ENCODE data around the gene NSFL1C. TPM values are rescaled to one million over a fixed set of nuclear protein-coding genes. Genes with fewer than 3 reads are reported as not detected.
"Not testable (repeated sequence)": the region's sequence is repeated elsewhere in the genome, so short reads cannot be mapped to it uniquely, and the experiment has no call there.

NSFL1C gene
- total and polyA plus RNA-seq, 5 donors from 2014 or later: 64.0 to 95.8 (median 90.4) TPM

DNA sequence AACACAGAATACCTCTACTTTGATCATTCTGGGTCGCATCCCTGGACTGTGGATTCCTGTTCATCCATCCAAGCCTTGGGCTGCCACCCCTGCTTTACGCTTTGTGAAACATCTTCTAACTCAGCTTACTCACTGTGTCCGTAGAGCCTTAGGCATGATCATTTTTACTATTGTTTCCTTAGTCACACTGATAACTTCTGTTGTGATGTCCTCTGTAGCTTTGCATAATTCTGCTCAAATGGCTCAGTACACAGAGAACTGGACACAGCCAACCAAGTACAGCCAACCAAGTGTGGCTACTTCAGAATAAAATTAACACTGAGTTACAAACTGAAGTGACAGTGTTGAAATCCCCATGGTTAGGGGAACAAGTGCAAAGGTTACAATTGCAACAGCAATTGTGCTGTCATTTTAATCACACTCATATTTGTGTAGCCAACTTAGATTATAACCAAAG, 65.2 kb downstream of the NSFL1C start:
- H3K4me3 ChIP-seq (ENCODE audit: low read depth, low read length): no peak overlapping the region
- Mint-ChIP-seq H3K36me3 (no peaks in the 10 kb centered on the region), H3K27ac (no peak overlapping the region), H3K9me3 (peaks cover 0 to 3% (median 0%) of the 10 kb centered on the region in 7 donors), H3K4me3 (no peak overlapping the region), H3K4me1 (peaks cover 0 to 16% (median 5%) of the 10 kb centered on the region in 4 donors), H3K27me3 (peaks cover 51% of the 10 kb centered on the region)
- DNase-seq: no peak
- no peak for ATAC-seq (ENCODE audit: low read depth in 2 of 2)
- H3K27me3 ChIP-seq (ENCODE audit: control insufficient read depth, insufficient read depth, low read length): peaks cover 10% of the 10 kb centered on the region
- H3K36me3 ChIP-seq (ENCODE audit: control insufficient read depth, insufficient read depth, low read length): no peaks in the 10 kb centered on the region
- H3K27ac ChIP-seq (ENCODE audit: insufficient read depth, low read length, poor library complexity, severe bottlenecking): no peak overlapping the region
- H3K4me1 ChIP-seq (ENCODE audit: control insufficient read depth, insufficient read depth, low read length, poor library complexity, severe bottlenecking): no peaks in the 10 kb centered on the region
- no peaks in the 10 kb centered on the region for H3K9me3 ChIP-seq (ENCODE audit: control insufficient read depth in 2 of 2, low read length in 2 of 2)

DNA sequence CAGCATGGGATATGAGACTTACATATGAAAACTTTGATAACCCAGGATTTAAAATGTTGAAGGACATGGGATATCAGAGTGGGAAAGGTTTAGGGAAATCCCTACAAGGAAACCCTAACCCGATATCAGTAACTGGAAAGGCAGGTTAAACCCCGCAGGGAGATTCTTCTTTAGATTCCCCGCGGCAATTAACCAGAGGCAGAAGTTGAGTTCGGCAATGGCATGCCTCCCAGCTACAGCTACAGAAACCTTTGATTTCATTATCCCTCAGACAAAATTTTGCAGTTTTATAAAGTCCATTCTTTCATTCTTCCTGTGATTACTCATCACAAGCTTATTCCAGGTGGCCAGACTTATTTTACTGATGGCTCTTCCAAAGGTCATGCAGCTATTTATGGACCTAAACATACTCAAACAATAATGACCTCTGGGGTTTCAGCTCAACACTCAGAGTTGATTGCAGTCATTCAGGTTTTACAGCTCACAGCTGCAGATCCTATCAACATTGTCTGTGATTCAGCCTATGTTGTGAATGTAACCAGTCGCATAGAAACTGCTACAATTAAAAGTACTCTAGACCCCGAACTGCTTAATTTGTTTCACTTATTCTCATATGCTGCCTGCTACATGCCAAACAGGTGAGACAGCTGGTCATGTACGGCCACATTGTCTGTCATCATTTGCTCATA, 66.8 kb downstream of the NSFL1C start:
- not testable (repeated sequence) for H3K4me3 ChIP-seq (ENCODE audit: low read depth, low read length); H3K36me3 Mint-ChIP-seq; H3K9me3 Mint-ChIP-seq; H3K9me3 ChIP-seq (ENCODE audit: control insufficient read depth in 2 of 2, low read length in 2 of 2); H3K27ac ChIP-seq (ENCODE audit: insufficient read depth, low read length, poor library complexity, severe bottlenecking); H3K27ac Mint-ChIP-seq; H3K36me3 ChIP-seq (ENCODE audit: control insufficient read depth, insufficient read depth, low read length); H3K4me1 ChIP-seq (ENCODE audit: control insufficient read depth, insufficient read depth, low read length, poor library complexity, severe bottlenecking); ATAC-seq (ENCODE audit: low read depth in 2 of 2); DNase-seq
- Mint-ChIP-seq H3K4me3 (peak overlapping the region in 1 of 4 donors; percentile 29), H3K27me3 (peaks cover 59% of the 10 kb centered on the region), H3K4me1 (peaks cover 0 to 21% (median 6%) of the 10 kb centered on the region in 4 donors)
- H3K27me3 ChIP-seq (ENCODE audit: control insufficient read depth, insufficient read depth, low read length): peaks cover 13% of the 10 kb centered on the region

DNA sequence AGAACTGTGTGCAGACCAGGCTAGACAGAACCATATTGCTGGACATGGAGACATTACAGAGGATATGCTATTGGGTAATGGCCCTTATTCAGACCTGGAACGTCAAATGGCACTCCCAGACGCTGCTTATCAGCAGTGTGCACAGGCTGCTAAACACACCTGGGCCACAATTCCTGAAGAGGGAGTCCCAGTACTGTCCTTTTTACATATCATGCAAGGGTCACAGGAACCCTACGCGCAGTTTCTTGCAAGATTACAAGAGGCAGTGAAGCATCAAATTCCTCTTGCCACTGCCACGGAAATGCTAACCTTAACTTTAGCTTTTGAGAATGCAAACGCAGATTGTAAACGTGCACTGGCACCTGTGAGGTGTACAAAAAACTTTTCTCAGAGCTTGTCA, 68.5 kb downstream of the NSFL1C start:
- not testable (repeated sequence) for H3K9me3 ChIP-seq (ENCODE audit: control insufficient read depth in 2 of 2, low read length in 2 of 2); ATAC-seq (ENCODE audit: low read depth in 2 of 2); H3K36me3 ChIP-seq (ENCODE audit: control insufficient read depth, insufficient read depth, low read length); H3K27ac Mint-ChIP-seq; H3K4me3 Mint-ChIP-seq; H3K9me3 Mint-ChIP-seq; H3K36me3 Mint-ChIP-seq; H3K4me3 ChIP-seq (ENCODE audit: low read depth, low read length); H3K27ac ChIP-seq (ENCODE audit: insufficient read depth, low read length, poor library complexity, severe bottlenecking); H3K4me1 ChIP-seq (ENCODE audit: control insufficient read depth, insufficient read depth, low read length, poor library complexity, severe bottlenecking); DNase-seq
- H3K27me3 Mint-ChIP-seq: peaks cover 50% of the 10 kb centered on the region
- peaks cover 4 to 34% (median 13%) of the 10 kb centered on the region in 4 donors for H3K4me1 Mint-ChIP-seq
- H3K27me3 ChIP-seq (ENCODE audit: control insufficient read depth, insufficient read depth, low read length): peaks cover 13% of the 10 kb centered on the region

DNA sequence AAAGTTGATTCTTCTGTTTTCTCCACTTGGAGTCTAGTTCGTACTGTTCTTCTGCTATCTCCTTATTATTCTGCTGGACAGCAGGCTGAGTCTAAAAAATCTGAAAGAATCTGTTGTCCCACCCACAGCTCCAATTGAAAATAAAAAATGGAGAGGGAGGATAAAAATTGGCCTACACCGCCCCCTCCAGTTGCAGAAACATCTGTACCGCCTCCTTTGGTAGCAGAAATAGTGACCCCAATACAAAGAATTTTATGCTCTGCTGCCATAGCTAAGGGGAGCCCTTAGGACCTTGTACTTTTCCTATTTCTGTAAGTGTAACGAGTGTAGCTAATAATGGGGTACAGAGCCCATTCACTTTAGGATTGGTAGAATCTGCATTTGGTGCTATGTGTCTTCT, 68.9 kb downstream of the NSFL1C start:
- Histone ChIP-seq H3K27me3 (ENCODE audit: control insufficient read depth, insufficient read depth, low read length) (peaks cover 13% of the 10 kb centered on the region), H3K9me3 (ENCODE audit: control insufficient read depth in 2 of 2, low read length in 2 of 2) (no peaks in the 10 kb centered on the region), H3K4me1 (ENCODE audit: control insufficient read depth, insufficient read depth, low read length, poor library complexity, severe bottlenecking) (peaks cover 8% of the 10 kb centered on the region), H3K36me3 (ENCODE audit: control insufficient read depth, insufficient read depth, low read length) (no peaks in the 10 kb centered on the region), H3K4me3 (ENCODE audit: low read depth, low read length) (no peak overlapping the region), H3K27ac (ENCODE audit: insufficient read depth, low read length, poor library complexity, severe bottlenecking) (no peak overlapping the region)
- peaks cover 4 to 36% (median 14%) of the 10 kb centered on the region in 4 donors for H3K4me1 Mint-ChIP-seq
- ATAC-seq (ENCODE audit: low read depth in 2 of 2) (no peak), DNase-seq (no peak)
- no peak overlapping the region for H3K27ac Mint-ChIP-seq
- H3K27me3 Mint-ChIP-seq: peaks cover 48% of the 10 kb centered on the region
- H3K9me3 Mint-ChIP-seq: peaks cover 0 to 2% (median 0%) of the 10 kb centered on the region in 7 donors
- no peaks in the 10 kb centered on the region for H3K36me3 Mint-ChIP-seq
- H3K4me3 Mint-ChIP-seq: no peak overlapping the region

DNA sequence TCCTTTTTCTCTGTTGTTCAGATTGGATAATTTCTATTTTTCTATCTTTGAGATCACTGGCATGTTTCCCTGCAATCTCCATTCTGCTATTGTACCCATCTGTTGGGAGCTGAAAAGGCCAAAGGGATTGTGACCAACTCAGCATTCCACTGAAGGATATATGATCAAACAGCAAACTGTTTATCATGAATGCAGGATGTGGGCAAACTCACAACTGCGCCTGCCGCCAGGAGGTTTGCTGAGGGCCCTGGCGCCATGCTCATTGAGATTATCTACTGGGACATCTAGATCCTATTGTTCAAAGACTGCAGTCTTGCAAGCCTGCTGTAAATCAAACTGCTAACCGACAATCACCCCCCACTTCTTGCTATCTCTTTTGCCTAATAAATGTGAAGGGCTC, 69.9 kb downstream of the NSFL1C start:
- Histone ChIP-seq H3K27ac (ENCODE audit: insufficient read depth, low read length, poor library complexity, severe bottlenecking) (no peak overlapping the region), H3K36me3 (ENCODE audit: control insufficient read depth, insufficient read depth, low read length) (no peaks in the 10 kb centered on the region), H3K4me1 (ENCODE audit: control insufficient read depth, insufficient read depth, low read length, poor library complexity, severe bottlenecking) (peaks cover 17% of the 10 kb centered on the region), H3K27me3 (ENCODE audit: control insufficient read depth, insufficient read depth, low read length) (peaks cover 13% of the 10 kb centered on the region), H3K9me3 (ENCODE audit: control insufficient read depth in 2 of 2, low read length in 2 of 2) (no peaks in the 10 kb centered on the region), H3K4me3 (ENCODE audit: low read depth, low read length) (no peak overlapping the region)
- Mint-ChIP-seq H3K27ac (no peak overlapping the region), H3K4me3 (peak overlapping the region in 1 of 4 donors; percentile 59), H3K27me3 (peaks cover 38% of the 10 kb centered on the region), H3K9me3 (peaks cover 0 to 2% (median 0%) of the 10 kb centered on the region in 7 donors), H3K36me3 (no peaks in the 10 kb centered on the region), H3K4me1 (peaks cover 4 to 32% (median 16%) of the 10 kb centered on the region in 4 donors)
- ATAC-seq (ENCODE audit: low read depth in 2 of 2) (no peak), DNase-seq (no peak)

DNA sequence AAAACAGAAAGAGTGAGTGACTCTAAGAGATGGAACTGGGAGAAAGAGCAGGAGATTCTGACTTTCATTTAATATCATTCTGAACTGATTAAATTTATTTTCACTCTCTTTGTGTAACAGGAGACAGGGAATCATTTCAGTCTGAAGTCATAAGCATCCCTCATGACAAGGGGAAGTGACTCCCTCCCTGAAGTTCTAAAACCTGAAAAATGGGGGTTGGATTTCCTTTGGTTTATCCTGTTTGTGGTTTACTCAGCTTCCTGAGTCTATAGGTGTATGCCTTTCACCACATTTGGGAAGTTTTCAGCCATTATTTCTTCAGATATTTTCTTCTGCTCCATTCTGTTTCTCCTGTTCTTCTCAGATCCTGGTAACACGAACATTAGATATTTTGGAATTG, 70.4 kb downstream of the NSFL1C start:
- peaks cover 13% of the 10 kb centered on the region for H3K27me3 ChIP-seq (ENCODE audit: control insufficient read depth, insufficient read depth, low read length)
- no peak overlapping the region for H3K27ac Mint-ChIP-seq
- ATAC-seq (ENCODE audit: low read depth in 2 of 2) (no peak), DNase-seq (no peak)
- peaks cover 4 to 36% (median 20%) of the 10 kb centered on the region in 4 donors for H3K4me1 Mint-ChIP-seq
- H3K36me3 ChIP-seq (ENCODE audit: control insufficient read depth, insufficient read depth, low read length): no peaks in the 10 kb centered on the region
- H3K4me3 ChIP-seq (ENCODE audit: low read depth, low read length): no peak overlapping the region
- no peaks in the 10 kb centered on the region for H3K9me3 ChIP-seq (ENCODE audit: control insufficient read depth in 2 of 2, low read length in 2 of 2)
- peaks cover 21% of the 10 kb centered on the region for H3K4me1 ChIP-seq (ENCODE audit: control insufficient read depth, insufficient read depth, low read length, poor library complexity, severe bottlenecking)
- H3K9me3 Mint-ChIP-seq: peaks cover 0 to 2% (median 0%) of the 10 kb centered on the region in 7 donors
- H3K36me3 Mint-ChIP-seq: no peaks in the 10 kb centered on the region
- no peak overlapping the region for H3K27ac ChIP-seq (ENCODE audit: insufficient read depth, low read length, poor library complexity, severe bottlenecking)
- peak overlapping the region in 1 of 4 donors; percentile 59 for H3K4me3 Mint-ChIP-seq
- H3K27me3 Mint-ChIP-seq: peaks cover 37% of the 10 kb centered on the region

DNA sequence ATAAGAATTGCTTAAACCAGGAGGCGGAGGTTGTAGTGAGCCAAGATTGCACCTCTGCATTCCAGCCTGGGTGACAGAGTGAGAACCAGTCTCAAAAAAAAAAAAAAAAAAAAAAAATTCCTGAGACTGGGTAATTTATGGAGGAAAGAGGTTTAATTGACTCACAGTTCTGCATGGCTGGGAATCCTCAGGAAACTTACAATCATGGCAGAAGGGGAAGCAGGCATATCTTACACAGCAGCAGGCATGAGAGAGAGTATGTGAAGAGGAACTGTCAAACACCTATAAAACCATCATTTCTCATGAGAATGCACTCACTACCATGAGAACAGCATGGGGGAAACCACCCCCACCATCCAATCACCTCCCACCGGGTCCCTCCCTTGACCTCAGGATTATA, 72.0 kb downstream of the NSFL1C start:
- no peaks in the 10 kb centered on the region for H3K36me3 Mint-ChIP-seq
- peak overlapping the region in 1 of 3 donors; percentile 73 for H3K27ac Mint-ChIP-seq
- no peak for DNase-seq
- H3K4me3 Mint-ChIP-seq: peak overlapping the region in 2 of 4 donors; percentile 87 to 88
- Histone ChIP-seq H3K4me3 (ENCODE audit: low read depth, low read length) (no peak overlapping the region), H3K27ac (ENCODE audit: insufficient read depth, low read length, poor library complexity, severe bottlenecking) (no peak overlapping the region), H3K4me1 (ENCODE audit: control insufficient read depth, insufficient read depth, low read length, poor library complexity, severe bottlenecking) (peaks cover 36% of the 10 kb centered on the region), H3K27me3 (ENCODE audit: control insufficient read depth, insufficient read depth, low read length) (peaks cover 13% of the 10 kb centered on the region), H3K36me3 (ENCODE audit: control insufficient read depth, insufficient read depth, low read length) (no peaks in the 10 kb centered on the region), H3K9me3 (ENCODE audit: control insufficient read depth in 2 of 2, low read length in 2 of 2) (no peaks in the 10 kb centered on the region)
- peaks cover 0 to 2% (median 0%) of the 10 kb centered on the region in 7 donors for H3K9me3 Mint-ChIP-seq
- peaks cover 24% of the 10 kb centered on the region for H3K27me3 Mint-ChIP-seq
- peaks cover 8 to 52% (median 34%) of the 10 kb centered on the region in 4 donors for H3K4me1 Mint-ChIP-seq
- ATAC-seq (ENCODE audit: low read depth in 2 of 2): no peak

DNA sequence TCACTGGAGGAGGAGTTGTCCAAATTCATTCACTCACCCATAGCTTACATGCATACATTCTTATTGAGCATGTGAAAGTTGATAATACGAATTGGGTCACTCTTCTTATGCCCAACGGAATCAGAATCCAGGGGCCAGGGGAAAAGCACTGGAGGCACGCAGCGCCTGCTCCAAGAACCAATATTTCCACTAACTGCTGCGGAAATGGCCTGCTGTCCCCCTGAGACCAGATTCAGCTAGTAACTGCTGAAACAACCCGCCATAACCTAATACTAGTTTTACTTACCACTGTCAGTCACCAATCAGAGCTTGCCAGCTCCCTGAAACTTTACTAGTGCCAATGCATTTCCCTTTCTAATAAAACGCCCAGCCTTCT, 73.2 kb downstream of the NSFL1C start:
- Histone ChIP-seq H3K27ac (ENCODE audit: insufficient read depth, low read length, poor library complexity, severe bottlenecking) (peak overlapping the region; percentile 74), H3K27me3 (ENCODE audit: control insufficient read depth, insufficient read depth, low read length) (peaks cover 13% of the 10 kb centered on the region)

More for the DNA sequence above, 73.2 kb downstream of the NSFL1C start:
- no peaks in the 10 kb centered on the region for H3K36me3 Mint-ChIP-seq
- H3K27me3 Mint-ChIP-seq: peaks cover 17% of the 10 kb centered on the region
- H3K9me3 Mint-ChIP-seq: peaks cover 0 to 2% (median 0%) of the 10 kb centered on the region in 7 donors
- peak overlapping the region; percentile 77 for H3K4me3 ChIP-seq (ENCODE audit: low read depth, low read length)
- H3K9me3 ChIP-seq (ENCODE audit: control insufficient read depth in 2 of 2, low read length in 2 of 2): no peaks in the 10 kb centered on the region
- H3K4me1 ChIP-seq (ENCODE audit: control insufficient read depth, insufficient read depth, low read length, poor library complexity, severe bottlenecking): peaks cover 47% of the 10 kb centered on the region
- peak overlapping the region; percentile 87 to 97 (median 94) for H3K4me3 Mint-ChIP-seq
- no peaks in the 10 kb centered on the region for H3K36me3 ChIP-seq (ENCODE audit: control insufficient read depth, insufficient read depth, low read length)
- no peak for DNase-seq
- no peak for ATAC-seq (ENCODE audit: low read depth in 2 of 2)
- peaks cover 8 to 63% (median 43%) of the 10 kb centered on the region in 4 donors for H3K4me1 Mint-ChIP-seq
- H3K27ac Mint-ChIP-seq: peak overlapping the region; percentile 85 to 98 (median 95)
